PC-9 (cell line): ENCODE data around the gene OR9Q1. TPM values are rescaled to one million over a fixed set of nuclear protein-coding genes. Genes with fewer than 3 reads are reported as not detected.
"Not testable (repeated sequence)": the region's sequence is repeated elsewhere in the genome, so short reads cannot be mapped to it uniquely, and the experiment has no call there.

Experiments used
- BruUV-seq: library from RNA; stranded (reverse); fragments of 400-500 nt; replicated peaks from 2 replicates; lab custom pipeline; 2021; lab: Mats Ljungman, UMichigan
- CTCF ChIA-PET: fragments of 300-600 bp; sonication (Branson Sonifier 250); formaldehyde crosslinking; loops from one replicate; lab custom pipeline; 2022; ENCODE audit warnings: antibody characterized with exemption; lab: Charles Lee
- POLR2A ChIA-PET: fragments of 300-600 bp; sonication (Branson Sonifier 250); formaldehyde crosslinking; loops from one replicate; lab custom pipeline; 2022; ENCODE audit warnings: antibody characterized with exemption; ENCODE audit not compliant: unreplicated experiment; lab: Charles Lee
- DNase-seq, 2 experiments: peaks; one replicate each; pipeline versions ENCODE4 v3.0.0 to v3.0.0-alpha.2; 2015 to 2022; ENCODE audit warnings: mixed read lengths in 1 of 2
- H2AFZ ChIP-seq: fragments of 200-600 bp; sonication (generic); 2 replicates; pipeline ENCODE4 v1.8.1; 2017; ENCODE audit warnings: antibody characterized with exemption
- H3F3A ChIP-seq: fragments of 200-600 bp; sonication (generic); 2 replicates; pipeline ENCODE4 v1.8.1; 2017; ENCODE audit warnings: antibody characterized with exemption, mild to moderate bottlenecking, low read depth; ENCODE audit not compliant: insufficient read depth
- H3K27ac ChIP-seq: fragments of 200-600 bp; sonication (generic); 2 replicates; pipeline ENCODE4 v1.6.1; 2016; ENCODE audit warnings: mixed run types
- H3K27me3 ChIP-seq: fragments of 200-600 bp; sonication (generic); 2 replicates; pipeline ENCODE4 v1.6.1; 2016; ENCODE audit warnings: low read depth, mixed run types; ENCODE audit not compliant: insufficient read depth
- H3K36me3 ChIP-seq: fragments of 200-600 bp; sonication (generic); 2 replicates; pipeline ENCODE4 v1.6.1; 2016; ENCODE audit warnings: low read depth, mixed run types
- H3K4me1 ChIP-seq: fragments of 200-600 bp; sonication (generic); replicated peaks from 2 replicates; pipeline ENCODE4 v1.6.1; 2016; ENCODE audit warnings: mixed run types; ENCODE audit not compliant: insufficient read depth
- H3K4me2 ChIP-seq: fragments of 200-600 bp; sonication (generic); 2 replicates; pipeline ENCODE4 v1.6.1; 2017; ENCODE audit warnings: mixed run types
- H3K4me3 ChIP-seq: fragments of 200-600 bp; sonication (generic); 2 replicates; pipeline ENCODE4 v1.6.1; 2016; ENCODE audit warnings: mixed run types
- H3K79me2 ChIP-seq: fragments of 200-600 bp; sonication (generic); 2 replicates; pipeline ENCODE4 v1.6.1; 2017; ENCODE audit warnings: low read depth, mixed run types
- H3K9me2 ChIP-seq: fragments of 200-600 bp; sonication (generic); 2 replicates; pipeline ENCODE4 v1.8.1; 2017; ENCODE audit warnings: mild to moderate bottlenecking; ENCODE audit not compliant: insufficient read depth
- H3K9me3 ChIP-seq: fragments of 200-600 bp; sonication (generic); 2 replicates; pipeline ENCODE4 v1.8.1; 2016; ENCODE audit warnings: low read depth; ENCODE audit not compliant: insufficient read depth
- H4K20me1 ChIP-seq: fragments of 200-600 bp; sonication (generic); 2 replicates; pipeline ENCODE4 v1.8.1; 2017; ENCODE audit not compliant: insufficient read depth
- EZH2 ChIP-seq: fragments of 200-600 bp; sonication (generic); IDR thresholded peaks from 2 replicates; pipeline ENCODE4 v1.8.0; 2017; ENCODE audit warnings: antibody characterized with exemption, low read depth
- intact Hi-C: fragments of 100-400 bp; cut with micrococcal nuclease; formaldehyde crosslinking; loops from one replicate; pipeline ENCODE4 v1.10.0; 2022; ENCODE audit not compliant: unreplicated experiment
- total RNA-seq: library from RNA; stranded (reverse); gene quantifications from 2 replicates; pipeline ENCODE4 v1.2.3, GENCODE V29; 2021
- TF ChIP-seq, protein P1 (sequence below): fragments of 200-600 bp; sonication (generic); conservative IDR thresholded peaks from 2 replicates; pipeline ENCODE4 v1.6.1; 2017; ENCODE audit warnings: mixed run types, antibody characterized with exemption, mild to moderate bottlenecking, moderate library complexity

OR9Q1 gene
- total RNA-seq, 1 experiment from 2014 or later = not detected

DNA sequence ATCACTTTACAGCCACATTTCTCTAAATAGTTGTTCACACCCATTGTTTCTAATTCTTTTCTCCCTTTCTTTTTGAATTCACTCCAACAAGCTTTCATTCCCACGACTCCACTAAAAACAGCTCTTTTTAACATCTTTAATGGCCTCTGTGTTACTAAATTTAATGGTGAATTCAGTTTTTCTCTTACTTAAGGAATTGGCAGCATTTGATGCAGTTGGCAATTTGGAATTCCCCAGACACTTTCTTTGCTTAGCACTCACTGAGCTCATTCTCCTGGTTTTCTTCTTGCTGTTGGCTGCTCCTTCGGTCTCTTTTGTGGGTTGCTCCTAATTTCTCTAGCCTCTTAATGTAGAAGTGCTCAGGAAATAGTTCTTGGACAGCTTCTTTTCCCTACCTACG is 40.5 kb upstream of the OR9Q1 start:
- POLR2A ChIA-PET = no interaction called here
- intact Hi-C loops = no loop called here
- Histone ChIP-seq H3K36me3 (no peaks in the 10 kb centered on the region), H3K4me2 (no peak overlapping the region), H3F3A (no peaks in the 10 kb centered on the region), H2AFZ (no peak overlapping the region), H3K9me2 (0 out of 2 replicates have a peak, but pooled peaks cover 4% of the 10 kb centered on the region), H3K9me3 (no peaks in the 10 kb centered on the region), H3K79me2 (no peaks in the 10 kb centered on the region), H3K4me3 (no peak overlapping the region), H3K27me3 (peaks cover 14% of the 10 kb centered on the region), H4K20me1 (no peaks in the 10 kb centered on the region), H3K4me1 (no peaks in the 10 kb centered on the region), H3K27ac (no peak overlapping the region)
- BruUV-seq = no TSS peak
- no peak for TF ChIP-seq EZH2
- TF ChIP-seq, protein P1, sequence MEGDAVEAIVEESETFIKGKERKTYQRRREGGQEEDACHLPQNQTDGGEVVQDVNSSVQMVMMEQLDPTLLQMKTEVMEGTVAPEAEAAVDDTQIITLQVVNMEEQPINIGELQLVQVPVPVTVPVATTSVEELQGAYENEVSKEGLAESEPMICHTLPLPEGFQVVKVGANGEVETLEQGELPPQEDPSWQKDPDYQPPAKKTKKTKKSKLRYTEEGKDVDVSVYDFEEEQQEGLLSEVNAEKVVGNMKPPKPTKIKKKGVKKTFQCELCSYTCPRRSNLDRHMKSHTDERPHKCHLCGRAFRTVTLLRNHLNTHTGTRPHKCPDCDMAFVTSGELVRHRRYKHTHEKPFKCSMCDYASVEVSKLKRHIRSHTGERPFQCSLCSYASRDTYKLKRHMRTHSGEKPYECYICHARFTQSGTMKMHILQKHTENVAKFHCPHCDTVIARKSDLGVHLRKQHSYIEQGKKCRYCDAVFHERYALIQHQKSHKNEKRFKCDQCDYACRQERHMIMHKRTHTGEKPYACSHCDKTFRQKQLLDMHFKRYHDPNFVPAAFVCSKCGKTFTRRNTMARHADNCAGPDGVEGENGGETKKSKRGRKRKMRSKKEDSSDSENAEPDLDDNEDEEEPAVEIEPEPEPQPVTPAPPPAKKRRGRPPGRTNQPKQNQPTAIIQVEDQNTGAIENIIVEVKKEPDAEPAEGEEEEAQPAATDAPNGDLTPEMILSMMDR = no peak
- CTCF ChIA-PET = no interaction called here
- DNase-seq = no peak

DNA sequence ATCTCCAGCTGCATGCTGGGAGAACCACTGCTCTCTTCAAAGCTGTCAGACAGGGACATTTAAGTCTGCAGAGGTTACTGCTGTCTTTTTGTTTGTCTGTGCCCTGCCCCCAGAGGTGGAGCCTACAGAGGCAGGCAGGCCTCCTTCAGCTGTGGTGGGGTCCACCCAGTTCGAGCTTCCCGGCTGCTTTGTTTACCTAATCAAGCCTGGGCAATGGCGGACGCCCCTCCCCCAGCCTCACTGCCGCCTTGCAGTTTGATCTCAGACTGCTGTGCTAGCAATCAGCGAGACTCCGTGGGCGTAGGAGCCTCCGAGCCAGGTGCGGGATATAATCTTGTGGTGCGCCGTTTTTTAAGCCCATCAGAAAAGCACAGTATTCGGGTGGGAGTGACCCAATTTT is 24.2 kb upstream of the OR9Q1 start:
- H3K9me2 ChIP-seq, BruUV-seq, H4K20me1 ChIP-seq, H3K4me1 ChIP-seq, H3K9me3 ChIP-seq, CTCF ChIA-PET, H3K27me3 ChIP-seq, H3K27ac ChIP-seq, H3F3A ChIP-seq, DNase-seq, POLR2A ChIA-PET, H2AFZ ChIP-seq, H3K36me3 ChIP-seq, intact Hi-C loops, H3K79me2 ChIP-seq: not testable (repeated sequence)
- Histone ChIP-seq H3K4me3 (peak overlapping the region; percentile 8; the same call in 1 of the 2 replicates), H3K4me2 (peak overlapping the region; percentile 39)

DNA sequence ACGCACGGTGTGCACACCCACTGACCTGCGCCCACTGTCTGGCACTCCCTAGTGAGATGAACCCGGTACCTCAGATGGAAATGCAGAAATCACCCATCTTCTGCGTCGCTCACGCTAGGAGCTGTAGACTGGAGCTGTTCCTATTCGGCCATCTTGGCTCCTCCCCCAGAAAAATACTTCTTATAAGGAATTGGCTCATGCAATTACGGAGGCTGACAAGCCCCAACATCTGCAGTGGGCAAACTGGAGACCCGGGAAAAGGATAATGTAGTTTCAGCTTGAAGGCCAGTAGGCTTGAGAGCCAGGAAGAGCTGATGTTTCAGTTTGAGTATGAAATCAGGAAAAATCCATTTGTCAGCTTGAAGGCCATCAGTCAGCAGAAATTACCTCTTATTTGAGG is 23.7 kb upstream of the OR9Q1 start:
- BruUV-seq = not testable (repeated sequence)
- H2AFZ ChIP-seq = 0 out of 2 replicates have a peak overlapping the region, but pooled peaks have one; percentile 53

DNA sequence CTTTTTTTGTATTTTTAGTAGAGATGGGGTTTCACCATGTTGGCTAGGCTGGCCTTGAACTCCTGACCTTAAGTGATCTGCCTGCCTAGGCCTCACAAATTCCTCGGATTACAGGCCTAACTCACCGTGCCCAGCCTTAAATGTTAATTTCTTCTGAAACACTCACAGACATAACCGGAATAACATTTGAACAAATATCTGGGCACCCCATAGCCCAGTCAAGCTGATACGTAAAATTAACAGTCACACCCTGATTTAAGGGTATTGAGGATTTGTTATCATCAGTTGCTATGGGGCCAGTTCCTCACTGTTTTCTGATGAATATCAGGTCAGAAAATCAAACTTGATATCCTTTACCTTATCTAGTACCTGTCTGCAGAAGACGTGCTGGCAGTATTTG is 23.0 kb upstream of the OR9Q1 start:
- BruUV-seq = no TSS peak
- intact Hi-C loops = no loop called here
- Histone ChIP-seq H3K79me2 (no peaks in the 10 kb centered on the region), H3K4me2 (no peak overlapping the region), H3K27me3 (peaks cover 8% of the 10 kb centered on the region; the same call in 1 of the 2 replicates), H2AFZ (no peak overlapping the region), H4K20me1 (no peaks in the 10 kb centered on the region), H3K4me1 (no peaks in the 10 kb centered on the region), H3F3A (no peaks in the 10 kb centered on the region), H3K36me3 (no peaks in the 10 kb centered on the region), H3K4me3 (no peak overlapping the region), H3K9me3 (no peaks in the 10 kb centered on the region), H3K9me2 (no peaks in the 10 kb centered on the region), H3K27ac (no peak overlapping the region)
- ChIA-PET POLR2A (no interaction called here), CTCF (interaction anchor here (0.6 kb wide), 1 partner anchor 517 kb away, joined by 3 read pairs; no protein-coding TSS in a partner anchor)
- TF ChIP-seq EZH2 = no peak
- TF ChIP-seq, protein P1 = no peak
- no peak for DNase-seq

More for the DNA sequence above, 23.7 kb upstream of the OR9Q1 start:
- H4K20me1 ChIP-seq, H3F3A ChIP-seq, H3K9me2 ChIP-seq, H3K27me3 ChIP-seq, H3K79me2 ChIP-seq, H3K27ac ChIP-seq, DNase-seq, H3K4me1 ChIP-seq, intact Hi-C loops, H3K36me3 ChIP-seq, H3K9me3 ChIP-seq, POLR2A ChIA-PET: not testable (repeated sequence)
- CTCF ChIA-PET = interaction anchor here (0.6 kb wide), 1 partner anchor 516 kb away, joined by 3 read pairs; no protein-coding TSS in a partner anchor
- Histone ChIP-seq H3K4me3 (peak overlapping the region; percentile 8; the same call in 1 of the 2 replicates), H3K4me2 (peak overlapping the region; percentile 39)
